K562 (cell line): ENCODE measurements around the gene TMEM208. TPM values are rescaled to one million over a fixed set of nuclear protein-coding genes. Genes with fewer than 3 reads are reported as not detected.

ENCODE experiments used
- CBFB ChIP-seq: sonication (generic); formaldehyde crosslinking; IDR thresholded peaks from 2 replicates; pipeline ENCODE4 v1.4.0; 2020; ENCODE audit warnings: mild to moderate bottlenecking, missing genetic modification reagents
- CCNT2 ChIP-seq: IDR thresholded peaks from 2 replicates; pipeline ENCODE4 v1.6.1; 2011; ENCODE audit warnings: borderline replicate concordance, low read depth, mild to moderate bottlenecking, moderate library complexity, mixed read lengths, low read length; ENCODE audit not compliant: insufficient read length; ENCODE audit errors: extremely low read depth
- GATAD2A ChIP-seq: fragments of 450-650 bp; IDR thresholded peaks from 2 replicates; pipeline ENCODE4 v1.6.1; 2017
- POLR2G ChIP-seq: fragments of 200-400 bp; formaldehyde crosslinking; IDR thresholded peaks from 2 replicates; pipeline ENCODE4 v1.6.1; 2017; ENCODE audit warnings: low read depth, mild to moderate bottlenecking, antibody characterized with exemption, low read length, moderate library complexity
- RNF2 ChIP-seq: sonication (generic); IDR thresholded peaks from 2 replicates; pipeline ENCODE4 v1.6.1; 2016
- ZNF146 ChIP-seq: IDR thresholded peaks from one replicate; pipeline ENCODE4 v1.6.1; 2018; ENCODE audit warnings: missing compliant biosample characterization; ENCODE audit not compliant: unreplicated experiment
- ZNF707 ChIP-seq: fragments of 250-450 bp; sonication (Bioruptor Pico); conservative IDR thresholded peaks from 2 replicates; pipeline ENCODE4 v1.8.0; 2022; ENCODE audit warnings: inconsistent platforms, mild to moderate bottlenecking, moderate library complexity
- polyA plus RNA-seq, 8 experiments: library from polyadenylated mRNA; depleted of rRNA in 4 of 8; stranded (reverse) in 5 of 8; unstranded in 3 of 8; fragments of >200 nt; fragmentation: Nextera tagmentation in 2 of 8; fragmentation: Illumina TruSeq in 1 of 8; extraction: Ambion mirVana in 2 of 8; extraction: Trizol in 1 of 8; gene quantifications; 2 replicates each; pipeline versions ENCODE4 v1.2.1 to v1.2.3, GENCODE V29; 2011 to 2014; ENCODE audit warnings: inconsistent platforms in 1 of 8, missing spikeins in 1 of 8
- total RNA-seq, 7 experiments: library from RNA; depleted of rRNA in 6 of 7; stranded (reverse); fragments of >200 nt in 6 of 7; fragmentation: Illumina TruSeq in 2 of 7; extraction: Trizol in 2 of 7; gene quantifications; 2 replicates each; pipeline versions ENCODE4 v1.2.1 to v1.2.3, GENCODE V29; 2011 to 2021; ENCODE audit warnings: low replicate concordance in 1 of 7
- TF ChIP-seq, protein P1 (sequence below), 2 experiments: fragments of 450-650 bp; formaldehyde crosslinking in 1 of 2; IDR thresholded peaks; 2 replicates each; pipeline versions ENCODE4 v1.4.0 to v1.6.1; 2014 to 2020; ENCODE audit warnings: mild to moderate bottlenecking in 2 of 2, borderline replicate concordance in 1 of 2, low read depth in 1 of 2
- TF ChIP-seq, protein P2 (sequence below): fragments of 150-350 bp; IDR thresholded peaks from 2 replicates; pipeline ENCODE4 v1.6.1; 2014; ENCODE audit warnings: low read depth, mild to moderate bottlenecking, low read length, borderline replicate concordance
- TF ChIP-seq, protein P3 (sequence below): fragments of 450-650 bp; IDR thresholded peaks from 2 replicates; pipeline ENCODE4 v1.6.1; 2018; ENCODE audit not compliant: partially characterized antibody

The TMEM208 gene
- total and polyA plus RNA-seq, 9 of the 15 experiments (the other 6 are each of a cell fraction or from before 2014, with no cell fraction given), result 31.8 to 239 (median 54.3) TPM

DNA sequence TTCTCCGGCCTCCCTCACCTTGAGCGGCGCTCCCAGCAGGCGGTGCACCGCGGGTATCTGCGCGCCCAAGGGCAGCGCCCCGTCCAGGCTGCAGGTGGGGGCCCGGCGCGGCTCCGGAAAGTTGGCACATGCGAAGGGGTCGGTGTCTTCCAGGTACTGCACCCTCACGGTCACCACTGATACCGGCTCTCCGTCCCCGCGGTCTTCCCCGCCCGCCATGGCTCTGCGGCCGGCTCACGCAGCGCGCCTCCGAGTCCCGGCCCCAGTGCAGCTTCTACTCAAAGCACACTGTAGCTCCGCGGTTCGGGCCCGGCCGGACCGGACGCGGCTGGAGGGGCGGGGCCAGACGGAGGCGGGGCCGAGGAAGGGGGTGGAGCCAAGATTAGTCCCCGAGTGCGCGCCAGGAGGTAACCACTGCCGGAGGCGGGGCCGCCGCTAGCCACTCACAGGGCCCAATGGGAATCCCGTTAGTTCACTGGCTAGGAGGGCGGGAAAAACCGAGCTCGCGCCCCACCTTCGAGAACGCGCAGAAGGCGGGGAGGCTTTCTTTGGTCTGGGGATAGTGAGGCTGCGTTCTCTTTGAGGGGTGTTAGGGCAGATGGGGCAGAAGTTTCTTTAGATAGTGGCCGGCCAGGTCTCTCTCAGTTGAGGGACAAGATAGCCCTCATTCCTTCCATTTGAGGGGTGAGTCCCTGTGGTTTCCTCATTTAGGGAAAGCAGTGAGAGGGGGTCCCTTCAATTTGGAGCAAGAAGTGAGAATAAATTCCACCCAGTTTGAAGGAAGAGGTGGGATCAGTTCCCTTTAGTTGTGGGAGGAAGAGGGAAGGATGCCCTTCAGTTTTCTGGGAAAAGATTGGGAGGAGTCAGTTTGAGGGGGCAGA, 20.5 kb downstream of the TMEM208 start, which contains the start of gene FHOD1 (continued):
- TF ChIP-seq ZNF707, result no peak
- peak; percentile 98 for TF ChIP-seq POLR2G
- TF ChIP-seq CCNT2, result peak; percentile 71
- TF ChIP-seq, protein P1, sequence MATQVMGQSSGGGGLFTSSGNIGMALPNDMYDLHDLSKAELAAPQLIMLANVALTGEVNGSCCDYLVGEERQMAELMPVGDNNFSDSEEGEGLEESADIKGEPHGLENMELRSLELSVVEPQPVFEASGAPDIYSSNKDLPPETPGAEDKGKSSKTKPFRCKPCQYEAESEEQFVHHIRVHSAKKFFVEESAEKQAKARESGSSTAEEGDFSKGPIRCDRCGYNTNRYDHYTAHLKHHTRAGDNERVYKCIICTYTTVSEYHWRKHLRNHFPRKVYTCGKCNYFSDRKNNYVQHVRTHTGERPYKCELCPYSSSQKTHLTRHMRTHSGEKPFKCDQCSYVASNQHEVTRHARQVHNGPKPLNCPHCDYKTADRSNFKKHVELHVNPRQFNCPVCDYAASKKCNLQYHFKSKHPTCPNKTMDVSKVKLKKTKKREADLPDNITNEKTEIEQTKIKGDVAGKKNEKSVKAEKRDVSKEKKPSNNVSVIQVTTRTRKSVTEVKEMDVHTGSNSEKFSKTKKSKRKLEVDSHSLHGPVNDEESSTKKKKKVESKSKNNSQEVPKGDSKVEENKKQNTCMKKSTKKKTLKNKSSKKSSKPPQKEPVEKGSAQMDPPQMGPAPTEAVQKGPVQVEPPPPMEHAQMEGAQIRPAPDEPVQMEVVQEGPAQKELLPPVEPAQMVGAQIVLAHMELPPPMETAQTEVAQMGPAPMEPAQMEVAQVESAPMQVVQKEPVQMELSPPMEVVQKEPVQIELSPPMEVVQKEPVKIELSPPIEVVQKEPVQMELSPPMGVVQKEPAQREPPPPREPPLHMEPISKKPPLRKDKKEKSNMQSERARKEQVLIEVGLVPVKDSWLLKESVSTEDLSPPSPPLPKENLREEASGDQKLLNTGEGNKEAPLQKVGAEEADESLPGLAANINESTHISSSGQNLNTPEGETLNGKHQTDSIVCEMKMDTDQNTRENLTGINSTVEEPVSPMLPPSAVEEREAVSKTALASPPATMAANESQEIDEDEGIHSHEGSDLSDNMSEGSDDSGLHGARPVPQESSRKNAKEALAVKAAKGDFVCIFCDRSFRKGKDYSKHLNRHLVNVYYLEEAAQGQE (IDR thresholded peaks at IDR 0.05; ENCODE audit: borderline replicate concordance), result no peak
- TF ChIP-seq, protein P1 (CRISPR knock-in tag; IDR thresholded peaks at IDR 0.05; ENCODE audit: low read depth), result no peak
- no peak for TF ChIP-seq ZNF146 (CRISPR knock-in tag)
- no peak for TF ChIP-seq CBFB
- TF ChIP-seq, protein P2, sequence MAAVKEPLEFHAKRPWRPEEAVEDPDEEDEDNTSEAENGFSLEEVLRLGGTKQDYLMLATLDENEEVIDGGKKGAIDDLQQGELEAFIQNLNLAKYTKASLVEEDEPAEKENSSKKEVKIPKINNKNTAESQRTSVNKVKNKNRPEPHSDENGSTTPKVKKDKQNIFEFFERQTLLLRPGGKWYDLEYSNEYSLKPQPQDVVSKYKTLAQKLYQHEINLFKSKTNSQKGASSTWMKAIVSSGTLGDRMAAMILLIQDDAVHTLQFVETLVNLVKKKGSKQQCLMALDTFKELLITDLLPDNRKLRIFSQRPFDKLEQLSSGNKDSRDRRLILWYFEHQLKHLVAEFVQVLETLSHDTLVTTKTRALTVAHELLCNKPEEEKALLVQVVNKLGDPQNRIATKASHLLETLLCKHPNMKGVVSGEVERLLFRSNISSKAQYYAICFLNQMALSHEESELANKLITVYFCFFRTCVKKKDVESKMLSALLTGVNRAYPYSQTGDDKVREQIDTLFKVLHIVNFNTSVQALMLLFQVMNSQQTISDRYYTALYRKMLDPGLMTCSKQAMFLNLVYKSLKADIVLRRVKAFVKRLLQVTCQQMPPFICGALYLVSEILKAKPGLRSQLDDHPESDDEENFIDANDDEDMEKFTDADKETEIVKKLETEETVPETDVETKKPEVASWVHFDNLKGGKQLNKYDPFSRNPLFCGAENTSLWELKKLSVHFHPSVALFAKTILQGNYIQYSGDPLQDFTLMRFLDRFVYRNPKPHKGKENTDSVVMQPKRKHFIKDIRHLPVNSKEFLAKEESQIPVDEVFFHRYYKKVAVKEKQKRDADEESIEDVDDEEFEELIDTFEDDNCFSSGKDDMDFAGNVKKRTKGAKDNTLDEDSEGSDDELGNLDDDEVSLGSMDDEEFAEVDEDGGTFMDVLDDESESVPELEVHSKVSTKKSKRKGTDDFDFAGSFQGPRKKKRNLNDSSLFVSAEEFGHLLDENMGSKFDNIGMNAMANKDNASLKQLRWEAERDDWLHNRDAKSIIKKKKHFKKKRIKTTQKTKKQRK, result no peak
- TF ChIP-seq, protein P3, sequence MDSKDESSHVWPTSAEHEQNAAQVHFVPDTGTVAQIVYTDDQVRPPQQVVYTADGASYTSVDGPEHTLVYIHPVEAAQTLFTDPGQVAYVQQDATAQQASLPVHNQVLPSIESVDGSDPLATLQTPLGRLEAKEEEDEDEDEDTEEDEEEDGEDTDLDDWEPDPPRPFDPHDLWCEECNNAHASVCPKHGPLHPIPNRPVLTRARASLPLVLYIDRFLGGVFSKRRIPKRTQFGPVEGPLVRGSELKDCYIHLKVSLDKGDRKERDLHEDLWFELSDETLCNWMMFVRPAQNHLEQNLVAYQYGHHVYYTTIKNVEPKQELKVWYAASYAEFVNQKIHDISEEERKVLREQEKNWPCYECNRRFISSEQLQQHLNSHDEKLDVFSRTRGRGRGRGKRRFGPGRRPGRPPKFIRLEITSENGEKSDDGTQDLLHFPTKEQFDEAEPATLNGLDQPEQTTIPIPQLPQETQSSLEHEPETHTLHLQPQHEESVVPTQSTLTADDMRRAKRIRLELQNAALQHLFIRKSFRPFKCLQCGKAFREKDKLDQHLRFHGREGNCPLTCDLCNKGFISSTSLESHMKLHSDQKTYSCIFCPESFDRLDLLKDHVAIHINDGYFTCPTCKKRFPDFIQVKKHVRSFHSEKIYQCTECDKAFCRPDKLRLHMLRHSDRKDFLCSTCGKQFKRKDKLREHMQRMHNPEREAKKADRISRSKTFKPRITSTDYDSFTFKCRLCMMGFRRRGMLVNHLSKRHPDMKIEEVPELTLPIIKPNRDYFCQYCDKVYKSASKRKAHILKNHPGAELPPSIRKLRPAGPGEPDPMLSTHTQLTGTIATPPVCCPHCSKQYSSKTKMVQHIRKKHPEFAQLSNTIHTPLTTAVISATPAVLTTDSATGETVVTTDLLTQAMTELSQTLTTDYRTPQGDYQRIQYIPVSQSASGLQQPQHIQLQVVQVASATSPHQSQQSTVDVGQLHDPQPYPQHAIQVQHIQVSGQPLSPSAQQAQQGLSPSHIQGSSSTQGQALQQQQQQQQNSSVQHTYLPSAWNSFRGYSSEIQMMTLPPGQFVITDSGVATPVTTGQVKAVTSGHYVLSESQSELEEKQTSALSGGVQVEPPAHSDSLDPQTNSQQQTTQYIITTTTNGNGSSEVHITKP, result peak; percentile 38
- TF ChIP-seq GATAD2A, result no peak
- peak; percentile 43; the same call in 1 of the 2 replicates for TF ChIP-seq RNF2
